Medulla oblongata (tissue), 1 donor: ENCODE results near the gene LHFPL2.

Experiments used
- DNase-seq: peaks from one replicate; pipeline ENCODE4 v3.0.0-alpha.2; 2015; ENCODE audit errors: extremely low spot score

LHFPL2 gene

GRCh38 chr5:78666041-78666444 is 17.5 kb upstream of the LHFPL2 start:
- no peak for DNase-seq

DNA sequence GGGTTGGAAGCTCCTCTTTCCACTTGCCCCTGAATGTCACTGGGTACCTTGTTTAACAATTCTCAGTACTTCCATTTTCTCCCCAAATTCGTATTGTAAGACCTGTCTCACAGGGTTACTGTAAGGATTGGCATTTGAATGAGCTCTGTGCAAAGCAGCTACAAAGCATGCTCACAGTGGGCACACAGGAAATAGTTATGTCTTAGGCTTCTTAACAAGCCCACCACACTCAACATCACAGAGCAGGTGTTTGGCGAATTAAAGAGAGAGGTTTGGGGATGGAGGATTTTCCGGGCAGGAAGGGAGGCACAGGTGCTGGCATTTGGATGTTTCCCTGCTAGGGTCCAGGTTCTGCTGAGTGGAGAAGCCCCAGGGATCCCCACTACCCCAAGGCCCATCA is 17.0 kb upstream of the LHFPL2 start:
- DNase-seq: no peak

DNA sequence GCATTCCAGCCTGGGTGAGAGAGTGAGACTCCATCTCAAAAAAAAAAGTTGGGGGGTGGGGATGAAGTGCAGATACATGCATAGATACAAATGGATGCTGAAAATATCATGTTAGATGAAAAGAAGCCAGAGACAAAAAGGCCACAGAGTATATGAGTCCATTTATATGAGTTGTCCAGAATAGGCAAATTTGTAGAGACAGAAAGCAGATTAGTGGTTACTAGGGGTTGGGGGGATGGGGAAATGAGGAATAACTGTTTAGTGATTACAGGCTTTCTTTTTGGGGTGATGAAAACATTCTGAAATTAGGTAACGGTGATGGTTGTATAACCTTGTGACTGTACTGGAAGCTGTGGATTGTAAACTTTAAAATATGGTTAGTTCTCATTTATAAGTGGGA is 13.8 kb upstream of the LHFPL2 start:
- DNase-seq: no peak

GRCh38 chr5:78661691-78662090 is 13.1 kb upstream of the LHFPL2 start:
- no peak for DNase-seq

DNA sequence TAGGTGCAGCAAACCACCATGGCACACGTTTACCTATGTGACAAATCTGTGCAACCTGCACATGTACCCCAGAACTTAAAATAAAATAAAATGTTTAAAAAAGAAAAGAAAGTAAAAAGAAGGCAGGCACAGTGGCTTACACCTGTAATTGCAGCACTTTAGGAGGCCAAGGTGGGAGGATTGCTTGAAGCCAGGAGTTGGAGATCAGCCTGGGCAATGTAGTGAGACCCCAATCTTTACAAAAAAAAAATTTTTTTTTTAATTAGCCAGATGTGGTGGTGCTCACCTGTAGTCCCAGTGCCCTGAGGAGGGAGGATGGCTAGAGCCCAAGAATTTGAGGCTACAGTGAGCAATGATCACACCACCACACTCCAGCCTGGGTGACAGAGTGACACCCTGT is 12.5 kb upstream of the LHFPL2 start:
- DNase-seq: no peak

GRCh38 chr5:78660401-78660800 is 11.8 kb upstream of the LHFPL2 start:
- no peak for DNase-seq

DNA sequence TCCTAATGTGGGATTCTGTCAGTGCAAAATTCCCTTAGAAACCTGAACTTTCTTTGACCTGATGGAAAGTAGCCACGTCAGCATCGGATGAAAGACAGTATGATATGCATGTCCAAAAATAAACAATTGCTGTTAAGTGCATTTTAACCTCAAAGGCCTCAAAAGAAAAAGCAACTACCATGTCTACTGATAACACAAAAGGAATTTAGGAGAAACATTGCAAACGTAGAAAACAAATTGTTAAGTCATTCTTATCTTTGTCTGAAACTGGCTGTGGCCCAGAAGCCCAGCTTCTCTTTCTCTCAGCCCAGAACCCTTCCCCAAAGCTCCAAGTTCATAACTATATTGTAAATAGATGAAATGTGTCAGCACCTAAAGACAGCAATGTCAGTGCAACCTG is 11.1 kb upstream of the LHFPL2 start:
- no peak for DNase-seq

GRCh38 chr5:78659114-78659513 is 10.5 kb upstream of the LHFPL2 start:
- DNase-seq: no peak

DNA sequence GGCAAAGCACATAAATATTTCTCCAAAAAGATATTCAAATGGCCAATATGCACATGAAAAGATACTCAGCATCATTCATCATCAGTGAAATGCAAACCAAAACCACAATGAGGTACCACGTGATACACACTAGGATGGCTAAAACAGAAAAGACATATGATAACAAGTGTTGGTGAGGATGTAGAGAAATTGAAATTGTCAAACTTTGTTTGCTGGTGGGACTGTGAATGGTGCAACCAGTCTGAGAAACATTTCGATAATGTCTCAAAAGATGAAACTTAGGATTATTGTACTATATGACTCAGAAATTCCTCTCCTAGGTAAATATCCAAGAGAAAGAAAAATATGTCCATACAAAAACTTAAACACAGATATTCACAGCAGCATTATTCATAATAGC is 8.6 kb upstream of the LHFPL2 start:
- no peak for DNase-seq

GRCh38 chr5:78655746-78656290 is 7.2 kb upstream of the LHFPL2 start:
- DNase-seq: no peak

DNA sequence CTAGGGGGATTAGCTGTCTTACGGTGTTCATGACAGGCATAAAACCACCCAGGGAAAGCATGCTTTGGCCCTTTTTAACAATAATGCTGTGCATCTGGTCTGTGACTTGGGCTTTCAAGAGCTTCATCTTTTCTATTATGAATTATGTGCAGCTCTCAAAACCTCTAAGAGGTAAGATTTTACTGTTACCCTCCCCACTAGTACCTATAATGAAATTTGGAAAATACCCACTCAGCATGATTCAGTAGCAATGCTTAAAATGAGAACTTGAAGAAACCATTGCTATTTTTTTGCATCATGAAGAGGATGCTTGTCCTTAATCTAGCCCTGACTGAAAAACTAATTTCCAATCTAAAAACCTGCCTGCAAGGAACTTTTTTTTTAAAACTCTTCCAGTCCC is 5.8 kb upstream of the LHFPL2 start:
- no peak for DNase-seq

- DNase-seq: no peak
Measured at GRCh38 chr5:78653681-78654366, 5.3 kb upstream of the LHFPL2 start.

DNA sequence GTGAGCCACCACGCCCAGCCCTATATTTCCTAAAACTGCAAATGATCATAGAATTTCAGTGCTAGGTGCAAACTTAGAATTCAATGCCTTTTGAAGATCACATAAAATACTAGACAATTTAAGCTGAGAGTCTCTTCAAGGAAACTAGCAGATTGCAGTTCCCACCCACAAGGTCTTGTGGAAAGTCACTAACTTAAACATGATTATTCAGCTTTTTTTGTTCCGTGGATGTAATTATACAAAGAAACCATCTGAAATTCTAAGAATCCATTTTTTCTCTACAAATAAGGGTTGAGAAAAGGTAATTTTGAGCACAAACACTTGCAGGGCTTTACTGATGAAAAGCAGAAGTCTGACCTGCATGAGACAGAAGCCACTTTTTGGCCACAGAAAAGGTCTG is 4.5 kb upstream of the LHFPL2 start:
- DNase-seq: no peak

- no peak for DNase-seq
Measured at GRCh38 chr5:78651468-78651867, 2.9 kb upstream of the LHFPL2 start.

- DNase-seq: no peak
Measured at GRCh38 chr5:78650531-78650930, 2.0 kb upstream of the LHFPL2 start.

GRCh38 chr5:78649861-78650496 is 1.4 kb upstream of the LHFPL2 start:
- no peak for DNase-seq

DNA sequence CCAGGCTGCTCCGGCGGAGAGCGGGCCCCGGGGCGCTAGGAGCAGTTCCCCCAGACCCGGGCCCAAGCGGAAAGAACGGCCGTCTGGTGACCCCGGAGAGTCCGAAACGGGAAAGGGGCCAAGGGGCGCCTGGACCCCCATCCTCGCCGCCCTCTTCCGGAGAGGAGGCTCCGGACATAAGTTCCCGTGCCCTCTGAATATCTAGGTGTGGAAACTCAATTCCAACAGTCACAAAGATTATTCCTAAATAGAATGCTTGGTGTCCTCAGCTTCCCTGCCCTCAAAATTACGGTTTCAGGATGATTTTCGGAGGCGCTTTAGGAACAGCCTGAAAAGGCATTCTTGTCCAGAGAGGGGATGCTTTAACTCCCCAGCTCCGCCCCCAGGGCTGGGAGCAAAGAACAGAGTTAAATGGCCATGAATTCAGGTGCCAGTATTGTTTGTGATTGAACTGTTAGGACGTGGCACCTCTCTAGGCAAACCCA is 681 bp upstream of the LHFPL2 start:
- DNase-seq: peak; percentile 27

- peak; percentile 53 for DNase-seq
Measured at GRCh38 chr5:78647838-78648358, 674 bp downstream of the LHFPL2 start.

GRCh38 chr5:78647351-78647818 is 1.2 kb downstream of the LHFPL2 start:
- DNase-seq: peak; percentile 30

- peak; percentile 37 for DNase-seq
Measured at GRCh38 chr5:78644741-78645300, 3.8 kb downstream of the LHFPL2 start.

DNA sequence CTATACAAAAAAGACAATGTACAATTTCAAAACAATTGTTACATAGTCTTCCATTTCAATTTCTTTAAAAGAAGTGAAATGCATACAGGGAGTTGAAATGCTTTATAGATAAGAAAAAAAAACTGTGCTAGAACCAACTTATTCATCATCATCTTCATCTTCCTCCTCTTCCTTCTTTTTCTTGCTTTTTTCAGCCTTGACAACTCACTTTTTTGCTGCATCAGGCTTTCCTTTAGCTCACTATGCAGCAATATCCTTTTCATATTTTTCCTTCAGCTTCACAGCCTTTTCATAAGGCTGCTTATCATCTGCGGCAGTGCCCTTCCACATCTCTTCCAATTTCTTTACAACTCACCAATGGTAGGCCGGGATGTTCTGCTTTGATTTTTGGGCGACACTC is 4.4 kb downstream of the LHFPL2 start:
- no peak for DNase-seq

DNA sequence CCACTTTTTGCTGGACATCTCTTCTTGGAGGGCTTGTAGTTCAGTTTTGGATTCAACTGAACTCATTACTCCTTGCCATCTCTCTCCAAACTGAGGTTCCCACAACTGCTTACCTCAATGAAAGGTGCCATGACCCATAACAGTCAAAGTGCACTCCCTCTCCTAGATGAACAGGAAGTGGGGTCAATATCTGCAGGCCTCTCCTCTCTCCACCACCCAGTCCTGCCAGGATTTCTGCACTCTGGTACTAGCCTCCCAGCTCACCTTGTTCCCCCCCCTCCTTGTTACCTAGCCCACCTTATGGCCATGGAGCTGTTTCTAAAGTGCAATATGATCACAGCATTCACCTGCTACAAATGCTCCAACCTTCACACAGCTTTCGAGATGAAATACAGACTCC is 5.9 kb downstream of the LHFPL2 start:
- DNase-seq: no peak
